Measurements from ENCODE around the gene STON1.
"Not testable (repeated sequence)": the region's sequence is repeated elsewhere in the genome, so short reads cannot be mapped to it uniquely, and the experiment has no call there.

Gene STON1

DNA sequence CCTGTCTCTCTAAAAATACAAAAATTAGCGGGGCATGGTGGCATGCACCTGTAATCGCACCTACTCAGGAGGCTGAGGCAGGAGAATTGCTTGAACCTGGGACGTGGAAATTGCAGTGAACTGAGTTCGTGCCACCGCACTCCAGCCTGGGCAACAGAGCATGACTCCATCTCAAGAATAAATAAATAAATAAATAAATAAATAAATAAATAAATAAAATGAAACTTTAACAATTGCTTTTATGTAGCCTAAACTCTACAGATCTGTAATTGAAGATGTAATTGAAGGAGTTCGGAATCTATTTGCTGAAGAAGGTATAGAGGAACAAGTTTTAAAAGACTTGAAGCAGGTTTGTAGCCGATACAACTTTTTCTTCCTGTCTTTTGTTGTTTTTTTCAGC is 90.7 kb downstream of the STON1 start:
- DNase-seq: no peak

- DNase-seq: not testable (repeated sequence)
Measured at GRCh38 chr2:48622691-48623090, 92.7 kb downstream of the STON1 start.

- no peak for DNase-seq
Measured at GRCh38 chr2:48624696-48625095, 94.7 kb downstream of the STON1 start.

GRCh38 chr2:48626047-48626446 is 96.1 kb downstream of the STON1 start:
- DNase-seq: no peak

GRCh38 chr2:48633143-48633542 is 103.2 kb downstream of the STON1 start:
- DNase-seq: no peak

DNA sequence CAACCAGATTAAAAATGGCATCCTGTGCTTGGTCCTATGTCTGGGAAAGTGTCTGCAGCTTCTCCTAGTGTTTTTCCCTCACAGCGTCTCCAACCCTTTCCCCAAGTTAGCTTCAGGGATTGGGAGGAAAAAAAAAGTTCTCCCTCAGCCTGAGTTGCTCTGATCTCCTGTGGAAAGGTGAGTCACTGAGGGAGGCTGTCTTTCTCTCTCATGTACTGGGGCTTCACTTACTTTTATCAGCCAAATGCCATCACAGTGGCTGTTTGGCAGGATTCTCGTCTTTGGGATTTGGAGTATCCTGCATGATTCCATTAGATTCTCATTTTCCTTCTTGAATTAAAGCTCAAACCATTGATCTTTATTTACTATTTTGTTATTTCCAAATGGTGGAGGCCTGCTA is 105.8 kb downstream of the STON1 start:
- no peak for DNase-seq

DNA sequence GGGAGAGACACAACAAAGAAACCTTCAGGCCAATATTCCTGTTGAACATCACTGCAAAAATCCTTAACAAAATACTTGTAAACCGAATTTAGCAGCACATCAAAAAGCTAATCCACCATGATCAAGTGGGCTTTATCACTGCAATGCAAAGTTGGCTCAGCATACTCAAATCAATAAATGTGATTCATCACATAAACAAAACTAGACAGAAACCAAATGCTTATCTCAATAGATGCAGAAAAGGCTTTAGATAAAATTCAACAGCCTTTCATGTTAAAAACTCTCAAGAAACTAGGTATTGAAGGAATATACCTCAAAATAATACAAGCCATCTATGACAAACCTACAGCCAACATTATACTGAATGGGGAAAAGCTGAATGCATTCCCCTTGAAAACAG is 108.3 kb downstream of the STON1 start:
- no peak for DNase-seq
